C4-2B (cell line): ENCODE results near the gene MAK.

ENCODE experiments used
- ZFX ChIP-seq: fragments of 450-650 bp; IDR thresholded peaks from 2 replicates; pipeline ENCODE4 v1.6.1; 2017
- TF ChIP-seq, protein P1 (sequence below): fragments of 450-650 bp; conservative IDR thresholded peaks from 2 replicates; pipeline ENCODE4 v1.5.1; 2017; ENCODE audit warnings: mild to moderate bottlenecking

DNA sequence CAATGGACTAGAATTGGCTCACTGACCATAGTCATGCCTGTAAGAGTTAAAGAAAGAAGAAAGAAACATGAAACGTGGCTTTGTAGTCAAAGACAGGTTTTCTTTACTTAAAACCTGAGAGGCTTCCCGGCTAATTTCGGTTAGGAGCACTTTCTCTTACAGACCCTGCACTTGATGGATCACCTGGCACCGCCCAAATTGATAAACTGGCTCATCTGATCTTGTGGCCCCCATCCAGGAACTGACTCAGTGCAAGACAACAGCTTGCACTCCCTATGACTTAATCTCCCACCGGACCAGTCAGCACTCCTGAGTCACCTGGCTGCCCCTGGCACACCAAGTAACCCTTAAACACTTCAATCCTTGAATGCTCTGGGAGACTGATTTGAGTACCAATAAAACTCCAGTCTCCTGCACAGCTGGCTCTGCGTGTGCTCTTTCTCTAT lies 78.4 kb downstream of the MAK start:
- TF ChIP-seq, protein P1, sequence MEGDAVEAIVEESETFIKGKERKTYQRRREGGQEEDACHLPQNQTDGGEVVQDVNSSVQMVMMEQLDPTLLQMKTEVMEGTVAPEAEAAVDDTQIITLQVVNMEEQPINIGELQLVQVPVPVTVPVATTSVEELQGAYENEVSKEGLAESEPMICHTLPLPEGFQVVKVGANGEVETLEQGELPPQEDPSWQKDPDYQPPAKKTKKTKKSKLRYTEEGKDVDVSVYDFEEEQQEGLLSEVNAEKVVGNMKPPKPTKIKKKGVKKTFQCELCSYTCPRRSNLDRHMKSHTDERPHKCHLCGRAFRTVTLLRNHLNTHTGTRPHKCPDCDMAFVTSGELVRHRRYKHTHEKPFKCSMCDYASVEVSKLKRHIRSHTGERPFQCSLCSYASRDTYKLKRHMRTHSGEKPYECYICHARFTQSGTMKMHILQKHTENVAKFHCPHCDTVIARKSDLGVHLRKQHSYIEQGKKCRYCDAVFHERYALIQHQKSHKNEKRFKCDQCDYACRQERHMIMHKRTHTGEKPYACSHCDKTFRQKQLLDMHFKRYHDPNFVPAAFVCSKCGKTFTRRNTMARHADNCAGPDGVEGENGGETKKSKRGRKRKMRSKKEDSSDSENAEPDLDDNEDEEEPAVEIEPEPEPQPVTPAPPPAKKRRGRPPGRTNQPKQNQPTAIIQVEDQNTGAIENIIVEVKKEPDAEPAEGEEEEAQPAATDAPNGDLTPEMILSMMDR: no peak
- TF ChIP-seq ZFX: no peak
